ENCODE measurements around the gene RPS19BP1. TPM values are rescaled to one million over a fixed set of nuclear protein-coding genes. Genes with fewer than 3 reads are reported as not detected.

Gene RPS19BP1
- total RNA-seq (2022; extraction: Qiagen RNA extraction; ENCODE audit: low read depth) = 66.5 to 118 TPM (median 97.0 TPM) in 5 replicates

GRCh38 chr22:39532215-39533073, at the start of gene RPS19BP1:
Gene RPS19BP1 (minus strand): TSS chr22:39532748. CDS start chr22:39532738, 10 bp downstream.

GRCh38 chr22:39570665-39571064, 38.1 kb upstream of the RPS19BP1 start, which contains the start of gene CACNA1I:
Gene CACNA1I (plus strand): TSS chr22:39570753. CDS start chr22:39570753, 0 bp downstream.

GRCh38 chr22:39520226-39521105, 12.1 kb downstream of the RPS19BP1 start, which contains the start of gene ATF4:
Gene ATF4 (plus strand): TSS chr22:39520562. CDS start chr22:39521446, 884 bp downstream.

GRCh38 chr22:39502109-39502788, 30.3 kb downstream of the RPS19BP1 start, which contains the start of gene MIEF1:
Gene MIEF1 (plus strand): TSS chr22:39502290. CDS start chr22:39511295, 9,005 bp downstream.

Other genes starting within 250 kb of the RPS19BP1 start
- 1,707 to 1,938 TPM (median 1,738 TPM) in 5 replicates for gene RPL3, start 213.1 kb downstream of the RPS19BP1 start, total RNA-seq (2022; extraction: Qiagen RNA extraction; ENCODE audit: low read depth)
- gene SYNGR1, start 182.8 kb downstream of the RPS19BP1 start, total RNA-seq (2022; extraction: Qiagen RNA extraction; ENCODE audit: low read depth) = 6.1 to 13.5 TPM (median 11.4 TPM) in 5 replicates
- 6.6 to 11.7 TPM (median 10.8 TPM) in 5 replicates for gene TAB1, start 133.0 kb downstream of the RPS19BP1 start, total RNA-seq (2022; extraction: Qiagen RNA extraction; ENCODE audit: low read depth)
- gene MGAT3, start 75.7 kb downstream of the RPS19BP1 start, total RNA-seq (2022; extraction: Qiagen RNA extraction; ENCODE audit: low read depth) = 0.20 to 0.76 TPM (median 0.56 TPM) in 5 replicates
- gene MIEF1, start 30.5 kb downstream of the RPS19BP1 start, total RNA-seq (2022; extraction: Qiagen RNA extraction; ENCODE audit: low read depth) = 20.9 to 28.7 TPM (median 23.6 TPM) in 5 replicates
- gene ATF4, start 12.2 kb downstream of the RPS19BP1 start, total RNA-seq (2022; extraction: Qiagen RNA extraction; ENCODE audit: low read depth) = 314 to 397 TPM (median 337 TPM) in 5 replicates
- 0.02 to 0.06 TPM (median 0.03 TPM) in 4 of 5 replicates, not detected in the other for gene CACNA1I, start 38.0 kb upstream of the RPS19BP1 start, total RNA-seq (2022; extraction: Qiagen RNA extraction; ENCODE audit: low read depth)